ENCODE data around the gene MYMX. TPM values are rescaled to one million over a fixed set of nuclear protein-coding genes. Genes with fewer than 3 reads are reported as not detected.
"Not testable (repeated sequence)": the region's sequence is repeated elsewhere in the genome, so short reads cannot be mapped to it uniquely, and the experiment has no call there.

MYMX gene
- polyA plus RNA-seq, 1 donor: 20.5 TPM

DNA sequence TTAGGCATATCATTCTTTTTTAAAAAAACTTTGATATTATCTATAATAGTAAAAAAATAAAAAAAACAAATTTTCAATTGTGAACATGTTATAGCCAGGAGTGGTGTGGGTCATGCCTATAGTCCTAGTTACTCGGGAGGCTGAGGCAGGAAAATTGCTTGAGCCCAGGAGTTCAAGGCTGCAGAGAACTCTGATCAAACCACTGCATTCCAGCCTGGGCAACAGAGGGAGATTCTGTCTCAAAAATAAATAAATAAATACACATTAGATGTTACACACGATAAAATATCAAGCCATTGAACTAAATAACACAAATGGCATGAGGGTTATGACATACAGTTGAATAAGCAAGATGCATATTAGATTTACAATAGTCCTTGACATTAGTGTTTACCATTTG lies 27.9 kb upstream of the MYMX start:
- no peak for DNase-seq

DNA sequence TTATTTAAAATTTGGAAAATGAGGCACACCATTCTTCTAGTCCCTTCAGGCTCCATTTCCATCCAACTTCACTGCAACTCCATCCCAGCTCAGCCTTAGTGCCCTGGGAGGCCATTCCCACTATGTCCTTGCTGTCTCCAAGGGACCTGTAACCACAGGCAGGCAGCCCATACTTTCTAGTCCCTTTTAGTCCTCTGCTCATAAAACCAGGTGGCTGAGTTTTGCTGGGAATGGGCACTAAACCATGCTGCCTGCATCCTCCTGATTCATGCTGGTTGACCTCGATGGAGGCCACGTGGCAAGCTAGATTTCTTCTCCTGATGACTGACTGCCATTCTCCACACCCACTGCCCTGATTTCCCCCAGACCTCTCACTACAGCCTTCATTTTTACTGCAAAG lies 27.5 kb upstream of the MYMX start:
- DNase-seq: no peak

DNA sequence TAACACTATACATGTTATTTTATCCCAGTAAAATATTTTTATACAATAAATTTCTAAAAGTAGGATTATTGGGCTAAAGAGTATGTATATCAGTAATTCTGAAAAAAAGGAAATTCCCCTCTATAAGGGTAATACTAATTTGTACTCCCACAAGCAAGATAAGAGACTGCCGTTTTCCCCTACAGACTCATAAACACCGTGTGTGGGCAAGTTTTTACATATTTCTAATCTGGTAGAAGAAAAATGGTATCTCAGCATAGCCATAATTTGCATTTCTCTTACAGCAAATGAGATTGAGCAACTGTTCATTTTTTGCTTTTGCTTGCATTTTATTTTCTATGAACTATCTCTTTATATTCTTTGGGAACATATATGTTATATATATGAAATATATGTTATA lies 26.0 kb upstream of the MYMX start:
- no peak for DNase-seq

DNA sequence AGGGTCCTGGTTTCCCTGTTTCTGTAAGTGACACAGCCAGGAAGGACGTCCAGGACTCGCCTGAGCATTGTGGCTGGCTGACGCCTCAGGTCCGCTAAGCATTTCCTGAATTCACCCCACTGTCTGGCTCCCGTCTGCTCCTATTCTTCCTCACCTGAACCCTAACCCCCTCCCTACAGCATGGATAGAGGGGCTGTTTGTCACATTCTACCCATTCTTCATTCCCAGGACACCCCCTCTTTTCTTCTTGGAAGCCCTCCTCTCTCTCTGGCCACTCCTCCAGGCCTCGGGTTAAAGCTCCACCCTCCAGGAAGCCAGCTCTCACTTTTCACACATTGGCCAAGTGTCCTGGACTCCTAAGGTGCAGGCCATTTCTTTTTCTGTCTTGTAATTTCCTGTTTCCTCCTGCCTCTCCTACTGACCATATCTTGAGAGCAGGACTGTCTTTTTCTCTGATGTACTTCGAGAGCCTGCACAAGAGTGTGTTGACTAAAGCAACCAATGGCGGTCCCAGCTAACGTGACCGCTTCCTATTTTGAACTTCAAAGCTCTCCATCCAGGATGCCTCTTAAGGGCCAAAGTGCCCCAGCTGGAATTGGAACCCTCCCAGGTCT lies 24.2 kb upstream of the MYMX start:
- no peak for DNase-seq

DNA sequence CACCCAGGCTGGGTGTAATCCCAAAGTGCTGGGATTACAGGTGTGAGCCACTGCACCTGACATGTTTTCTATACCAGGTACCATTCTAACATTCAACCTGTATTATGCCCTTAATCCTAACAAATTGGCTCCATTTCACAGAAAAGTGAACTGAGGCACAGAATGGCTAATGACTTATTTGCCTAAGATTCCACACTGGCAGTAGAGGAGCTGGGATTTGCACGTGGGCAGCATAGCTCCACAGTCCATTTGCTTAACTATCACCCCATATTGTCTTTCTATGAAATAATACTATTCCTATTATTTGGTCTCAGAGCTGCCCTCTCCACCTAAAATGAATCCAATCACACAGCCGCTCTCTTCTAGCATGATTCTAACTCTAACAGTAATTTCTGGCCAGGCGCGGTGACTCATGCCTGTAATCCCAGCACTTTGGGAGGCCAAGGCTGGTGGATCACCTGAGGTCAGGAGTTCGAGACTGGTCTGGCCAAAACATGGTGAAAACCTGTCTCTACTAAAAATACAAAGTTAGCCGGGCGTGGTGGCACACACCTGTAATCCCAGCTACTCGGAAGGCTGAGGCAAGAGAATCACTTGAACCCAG lies 23.3 kb upstream of the MYMX start:
- no peak for DNase-seq

DNA sequence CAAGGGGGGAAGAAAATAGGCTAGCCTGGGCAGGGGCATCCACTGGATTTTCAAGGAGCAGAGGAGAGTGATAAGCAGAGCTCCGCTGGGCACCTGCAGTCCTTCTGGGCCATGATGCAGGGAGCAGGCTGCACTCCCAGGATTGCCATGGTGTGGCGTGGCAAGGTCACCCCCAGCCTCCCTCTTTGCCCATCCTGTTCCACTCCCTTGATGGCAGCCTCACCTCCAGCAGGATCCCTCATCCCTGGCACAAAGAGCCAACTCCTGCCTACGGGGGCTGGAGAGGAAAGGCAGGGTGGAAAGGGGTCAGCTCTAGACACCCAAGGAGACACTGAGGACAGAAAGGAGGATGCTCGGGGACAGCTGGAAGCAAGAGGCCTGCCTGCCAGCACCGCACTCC lies 22.4 kb upstream of the MYMX start:
- no peak for DNase-seq

DNA sequence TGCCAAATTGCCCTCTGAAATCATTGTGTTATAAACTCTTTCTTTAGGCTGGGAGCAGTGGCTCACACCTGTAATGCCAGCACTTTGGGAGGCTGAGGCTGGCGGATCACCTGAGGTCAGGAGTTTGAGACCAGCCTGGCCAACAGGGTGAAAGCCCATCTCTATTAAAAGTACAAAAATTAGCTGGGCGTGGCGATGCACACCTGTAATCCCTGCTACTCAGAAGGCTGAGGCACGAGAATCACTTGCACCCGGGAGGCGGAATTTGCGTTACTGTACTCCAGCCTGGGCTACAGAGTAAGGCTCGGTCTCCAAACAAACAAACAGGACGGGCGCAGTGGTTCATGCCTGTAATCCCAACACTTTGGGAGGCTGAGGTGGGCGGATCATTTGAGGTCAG lies 20.4 kb upstream of the MYMX start:
- not testable (repeated sequence) for DNase-seq

DNA sequence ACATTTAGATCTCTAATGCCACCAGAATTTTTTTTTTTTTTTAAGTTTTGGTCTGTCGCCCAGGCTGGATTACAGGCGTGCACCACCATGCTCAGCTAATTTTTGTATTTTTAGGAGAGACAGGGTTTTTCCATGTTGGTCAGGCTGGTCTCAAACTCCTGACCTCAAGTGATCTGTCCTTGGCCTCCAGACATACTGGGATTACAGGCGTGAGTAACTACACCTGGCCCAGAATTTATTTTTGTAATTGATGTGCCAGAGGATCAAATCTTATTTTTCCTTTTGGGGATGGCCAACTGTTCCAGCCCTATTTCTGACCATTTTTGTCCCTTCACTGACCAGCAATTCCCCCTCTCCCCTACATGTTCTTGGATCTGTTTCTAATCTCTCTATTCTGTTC lies 18.0 kb upstream of the MYMX start:
- DNase-seq: no peak

DNA sequence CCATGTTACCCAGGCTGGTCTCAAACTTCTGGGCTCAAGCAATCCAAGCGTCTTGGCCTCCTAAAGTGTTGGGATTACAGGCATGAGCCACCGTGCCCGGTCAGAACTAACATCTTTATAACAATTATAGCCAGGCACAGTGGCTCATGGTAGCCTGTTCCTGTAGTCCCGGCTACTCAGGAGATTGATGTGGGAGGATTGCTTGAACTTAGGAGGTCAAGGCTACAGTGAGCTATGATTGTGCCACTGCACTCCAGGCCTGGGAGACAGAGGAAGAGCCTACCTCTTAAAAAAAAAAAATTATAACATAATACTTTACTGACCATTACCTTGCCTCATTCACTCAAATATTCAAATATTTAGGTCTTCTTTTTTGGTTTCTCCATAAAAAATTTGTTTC lies 16.8 kb upstream of the MYMX start:
- DNase-seq: no peak

DNA sequence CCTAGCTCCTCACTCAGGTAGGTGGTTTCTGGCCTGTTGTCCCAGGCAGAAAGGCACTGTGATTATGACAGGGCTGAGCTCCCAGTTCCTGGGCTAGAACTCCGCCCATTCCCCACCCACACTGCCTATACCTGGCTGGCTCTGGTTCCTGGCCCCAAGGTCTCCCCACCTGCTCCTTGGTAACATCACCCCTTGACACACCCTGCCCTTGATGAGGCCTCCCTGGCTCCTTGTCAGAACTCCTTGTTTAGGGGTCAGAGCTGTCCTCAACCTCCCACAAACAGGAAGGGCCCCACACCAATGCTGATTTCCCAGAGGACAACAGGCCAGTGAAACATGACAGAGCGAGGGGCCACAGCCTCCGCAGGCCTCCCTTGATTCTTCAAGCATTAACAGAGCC lies 15.5 kb upstream of the MYMX start:
- DNase-seq: no peak

DNA sequence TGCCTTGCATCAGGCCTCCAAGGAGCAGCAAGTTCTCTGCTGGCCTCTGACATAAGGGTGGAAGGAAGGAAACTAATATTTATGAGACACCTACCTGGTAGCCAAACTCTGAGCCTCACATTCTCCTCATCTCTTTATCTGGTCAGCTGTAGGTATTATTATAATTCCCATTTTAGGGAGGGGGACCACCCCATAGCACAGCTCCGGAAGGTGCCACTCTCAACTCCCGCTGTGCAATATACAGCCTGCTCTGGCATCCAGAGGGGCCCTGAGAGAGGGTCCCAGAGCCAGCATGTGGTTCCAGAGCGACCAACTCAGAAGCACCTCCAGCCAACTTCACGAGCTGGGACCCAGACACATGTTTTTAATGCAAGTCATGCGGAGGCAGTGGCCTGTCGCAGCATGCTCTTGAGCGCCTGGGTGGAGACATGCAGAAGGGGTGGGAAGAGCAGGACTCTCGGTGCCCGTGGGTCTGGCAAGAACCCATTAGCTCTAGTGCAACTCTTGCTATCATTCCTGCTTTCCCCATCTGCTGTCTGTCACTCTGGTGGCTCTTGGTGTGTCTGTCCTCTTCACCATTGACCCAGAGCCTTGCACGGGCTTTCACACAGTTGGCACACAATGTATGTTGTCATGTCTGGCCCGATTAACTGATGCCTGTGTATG lies 15.0 kb upstream of the MYMX start:
- DNase-seq: no peak

DNA sequence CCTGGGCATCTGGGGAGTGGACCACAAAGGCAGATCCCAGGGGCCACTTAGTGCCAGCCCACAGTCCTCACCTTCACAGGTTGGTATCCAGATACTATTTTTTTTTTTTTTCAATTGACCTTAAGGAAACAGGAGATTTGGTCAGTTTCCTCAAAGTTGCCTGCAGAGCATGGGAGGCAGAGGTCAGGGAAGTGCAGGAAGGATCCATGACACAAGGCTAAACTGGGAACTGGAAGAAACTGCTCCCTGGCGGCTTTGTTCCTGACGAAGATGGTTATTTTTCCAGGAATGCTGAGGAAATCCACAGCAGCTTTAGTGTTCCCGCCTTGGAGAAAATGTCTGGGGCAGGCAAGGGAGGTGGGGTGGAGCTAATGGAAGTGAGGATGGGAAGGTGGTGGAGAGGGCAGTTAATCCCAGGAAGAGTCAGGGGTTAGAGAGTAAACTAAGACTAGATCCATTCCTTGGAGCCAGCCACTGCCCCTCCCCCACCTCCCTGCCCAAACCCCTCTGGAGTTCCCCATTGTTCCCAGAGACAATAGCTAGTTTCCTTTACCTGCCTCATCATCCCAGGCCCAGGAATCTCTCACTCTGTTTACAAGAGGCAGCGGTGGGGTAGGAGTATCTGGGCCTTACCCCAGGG lies 14.3 kb upstream of the MYMX start:
- no peak for DNase-seq

DNA sequence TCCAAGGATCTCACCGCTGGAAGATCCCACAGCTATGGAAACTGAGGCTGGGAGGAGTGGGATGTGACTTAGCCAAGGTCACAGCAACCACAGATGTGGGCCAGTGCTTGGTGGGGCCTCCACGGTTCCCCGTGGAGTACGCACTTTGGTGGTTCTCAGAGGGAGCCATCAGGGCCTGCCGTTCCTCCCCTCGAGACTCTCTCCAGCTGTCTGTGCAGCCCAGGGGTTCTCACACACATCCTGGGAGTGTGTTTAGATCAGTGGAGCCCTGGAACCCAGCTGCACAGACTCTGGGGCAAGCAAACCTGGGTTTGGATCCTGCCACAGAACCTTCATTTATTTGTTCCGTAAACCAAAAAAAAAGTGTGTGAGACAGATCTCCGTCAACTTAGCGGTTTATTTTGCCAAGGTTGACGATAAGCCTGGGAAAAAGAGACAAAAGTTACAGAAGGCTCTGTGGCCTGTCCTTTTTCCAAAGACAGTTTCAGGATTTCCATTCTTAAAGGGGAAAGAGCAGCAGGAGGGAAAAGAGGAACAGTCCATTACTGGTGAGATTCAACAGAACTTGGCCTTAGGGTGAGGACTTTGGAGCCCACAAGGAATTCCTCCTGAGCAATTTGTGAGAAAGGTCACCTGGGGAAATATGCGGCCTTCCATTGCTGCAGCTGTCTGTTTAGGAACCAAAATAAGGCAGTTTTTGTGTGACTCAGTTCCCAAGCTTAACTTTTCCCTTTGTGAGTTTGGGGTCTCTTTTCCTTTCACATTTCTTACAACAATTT lies 13.6 kb upstream of the MYMX start:
- DNase-seq: no peak

DNA sequence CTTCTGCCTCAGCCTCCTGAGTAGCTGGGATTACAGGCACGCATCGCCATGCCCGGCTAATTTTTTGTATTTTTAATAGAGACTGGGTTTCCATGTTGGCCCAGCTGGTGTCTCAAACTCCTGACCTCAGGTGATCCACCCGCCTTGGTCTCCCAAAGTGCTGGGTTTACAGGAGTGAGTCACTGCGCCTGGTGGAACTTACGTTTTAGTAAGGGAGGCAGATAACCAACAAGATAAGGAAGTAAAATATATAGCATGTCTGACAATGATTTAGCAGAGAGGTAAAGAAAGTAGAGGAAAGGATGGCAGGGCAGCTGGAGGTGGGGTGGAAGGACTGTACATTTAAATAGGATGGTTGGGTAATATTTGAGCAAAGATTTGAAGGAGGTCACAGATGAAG lies 12.8 kb upstream of the MYMX start:
- DNase-seq: no peak

DNA sequence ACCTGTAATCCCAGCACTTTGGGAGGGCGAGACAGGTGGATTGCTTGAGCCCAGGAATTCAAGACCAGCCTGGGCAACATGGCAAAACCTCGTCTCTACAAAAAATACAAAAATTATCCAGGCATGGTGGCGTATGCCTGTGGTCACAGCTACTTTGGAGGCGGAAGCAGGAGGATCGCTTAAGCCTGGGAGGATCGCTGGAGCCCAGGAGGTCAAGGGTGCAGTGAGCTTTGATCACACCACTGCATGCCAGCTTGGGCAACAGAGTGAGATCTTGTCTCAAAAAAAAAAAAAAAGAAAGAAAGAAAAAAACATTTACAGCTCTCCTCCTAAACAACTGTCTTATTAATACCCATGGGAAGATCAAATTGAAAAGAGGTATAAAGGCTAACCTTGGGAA lies 8.8 kb upstream of the MYMX start:
- DNase-seq: no peak

DNA sequence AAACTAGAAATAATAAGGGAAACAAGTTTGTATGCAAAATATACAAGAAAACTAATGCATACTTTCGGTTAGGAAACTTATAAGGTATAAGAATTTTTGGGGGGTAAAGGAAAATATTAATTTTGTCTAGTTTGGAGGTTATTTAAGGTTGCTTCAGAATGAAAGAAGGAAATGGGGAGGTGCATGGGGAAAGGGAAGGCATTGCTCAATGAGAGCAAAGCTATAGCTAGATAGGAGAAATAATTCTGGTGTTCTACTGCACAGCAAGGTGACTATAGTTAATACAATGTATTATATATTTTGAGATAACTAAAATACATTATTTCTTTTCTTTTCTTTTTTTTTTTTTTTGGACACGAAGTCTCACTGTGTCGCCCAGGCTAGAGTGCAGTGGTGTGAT lies 5.4 kb upstream of the MYMX start:
- DNase-seq: no peak

DNA sequence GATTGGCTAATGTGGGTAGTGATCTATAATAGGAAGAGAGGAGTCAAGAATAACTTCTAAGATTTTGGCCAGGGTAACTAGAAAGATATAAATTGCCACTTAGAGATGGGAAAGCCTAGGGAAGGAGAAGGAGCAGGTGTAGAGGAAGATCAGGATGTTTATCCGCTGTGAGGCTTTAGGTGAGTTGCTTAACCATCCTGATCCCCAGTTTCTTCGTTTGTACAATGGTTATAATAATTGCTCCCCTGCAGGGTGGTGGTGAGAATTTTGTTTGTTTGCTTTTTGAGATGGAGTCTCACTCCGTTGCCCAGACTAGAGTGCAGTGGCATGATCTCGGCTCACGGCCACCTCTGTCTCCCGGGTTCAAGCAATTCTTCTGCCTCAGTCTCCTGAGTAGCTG lies 2.4 kb upstream of the MYMX start:
- no peak for DNase-seq

DNA sequence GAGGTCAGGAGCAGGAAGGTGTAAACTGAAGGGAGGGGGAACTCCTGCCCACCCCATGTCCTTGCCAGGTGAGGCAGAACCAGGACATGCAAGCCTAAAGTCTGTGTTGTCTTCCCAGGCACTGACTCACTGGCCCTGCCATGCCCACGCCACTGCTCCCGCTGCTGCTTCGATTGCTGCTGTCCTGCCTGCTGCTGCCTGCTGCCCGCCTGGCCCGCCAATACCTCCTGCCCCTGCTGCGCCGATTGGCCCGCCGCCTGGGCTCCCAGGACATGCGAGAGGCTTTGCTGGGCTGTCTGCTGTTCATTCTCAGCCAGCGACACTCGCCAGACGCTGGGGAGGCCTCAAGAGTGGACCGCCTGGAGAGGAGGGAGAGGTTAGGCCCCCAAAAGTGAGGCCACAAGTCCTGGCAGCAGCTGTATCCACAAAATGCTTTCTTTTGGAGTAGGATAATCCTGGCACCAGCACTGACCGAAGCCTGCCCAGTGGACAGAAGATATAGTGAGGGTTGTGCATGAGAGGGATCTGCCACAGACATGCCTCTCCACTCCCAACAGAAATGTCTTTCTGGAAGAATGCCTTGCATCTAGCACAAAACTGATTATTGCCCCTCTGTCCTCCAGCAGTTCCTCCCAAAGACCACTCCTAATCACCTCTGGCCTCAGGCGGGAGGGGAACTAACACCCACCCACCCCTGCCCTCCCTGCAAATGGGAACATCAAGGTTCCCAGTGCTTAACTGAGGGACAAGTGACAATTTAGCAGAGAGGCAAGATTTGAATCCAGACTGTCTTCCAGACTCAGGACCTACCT lies 812 bp downstream of the MYMX start:
- peak; percentile 43 for DNase-seq

DNA sequence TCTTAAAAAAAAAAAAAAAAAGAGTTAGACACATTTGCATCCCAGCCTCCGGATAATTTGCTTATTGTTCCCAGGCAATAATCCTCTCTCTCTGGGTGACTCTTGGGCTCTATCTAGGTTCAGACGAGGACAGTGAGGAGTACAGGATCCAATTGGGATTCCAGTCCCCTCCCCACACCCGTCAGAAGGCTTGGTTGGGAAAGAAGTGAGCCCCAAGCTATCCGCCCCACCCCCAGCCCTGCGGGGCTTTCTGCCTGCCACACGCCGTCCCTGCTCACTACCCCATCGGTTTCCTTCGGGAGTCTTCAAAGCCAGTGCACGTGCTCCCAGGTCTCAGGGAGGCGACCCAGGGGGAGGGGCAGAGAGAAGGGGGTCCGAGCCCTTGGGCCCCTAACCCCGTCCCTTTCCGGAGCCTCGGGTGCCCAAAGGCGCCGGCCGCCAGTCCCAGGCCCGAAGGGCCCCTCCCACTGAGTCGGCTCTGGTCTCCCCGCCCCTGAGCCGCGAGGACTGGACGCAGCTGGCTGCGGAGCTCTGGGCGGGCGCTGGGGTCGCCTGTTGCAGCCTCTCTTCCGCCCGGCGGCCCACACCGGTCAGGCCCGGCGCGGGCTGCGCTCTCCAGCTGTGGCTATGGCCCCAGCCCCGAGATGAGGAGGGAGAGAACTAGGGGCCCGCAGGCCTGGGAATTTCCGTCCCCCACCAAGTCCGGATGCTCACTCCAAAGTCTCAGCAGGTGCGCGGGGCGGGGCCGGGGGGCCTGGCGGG lies 2.5 kb downstream of the MYMX start:
- DNase-seq: peak; percentile 91

DNA sequence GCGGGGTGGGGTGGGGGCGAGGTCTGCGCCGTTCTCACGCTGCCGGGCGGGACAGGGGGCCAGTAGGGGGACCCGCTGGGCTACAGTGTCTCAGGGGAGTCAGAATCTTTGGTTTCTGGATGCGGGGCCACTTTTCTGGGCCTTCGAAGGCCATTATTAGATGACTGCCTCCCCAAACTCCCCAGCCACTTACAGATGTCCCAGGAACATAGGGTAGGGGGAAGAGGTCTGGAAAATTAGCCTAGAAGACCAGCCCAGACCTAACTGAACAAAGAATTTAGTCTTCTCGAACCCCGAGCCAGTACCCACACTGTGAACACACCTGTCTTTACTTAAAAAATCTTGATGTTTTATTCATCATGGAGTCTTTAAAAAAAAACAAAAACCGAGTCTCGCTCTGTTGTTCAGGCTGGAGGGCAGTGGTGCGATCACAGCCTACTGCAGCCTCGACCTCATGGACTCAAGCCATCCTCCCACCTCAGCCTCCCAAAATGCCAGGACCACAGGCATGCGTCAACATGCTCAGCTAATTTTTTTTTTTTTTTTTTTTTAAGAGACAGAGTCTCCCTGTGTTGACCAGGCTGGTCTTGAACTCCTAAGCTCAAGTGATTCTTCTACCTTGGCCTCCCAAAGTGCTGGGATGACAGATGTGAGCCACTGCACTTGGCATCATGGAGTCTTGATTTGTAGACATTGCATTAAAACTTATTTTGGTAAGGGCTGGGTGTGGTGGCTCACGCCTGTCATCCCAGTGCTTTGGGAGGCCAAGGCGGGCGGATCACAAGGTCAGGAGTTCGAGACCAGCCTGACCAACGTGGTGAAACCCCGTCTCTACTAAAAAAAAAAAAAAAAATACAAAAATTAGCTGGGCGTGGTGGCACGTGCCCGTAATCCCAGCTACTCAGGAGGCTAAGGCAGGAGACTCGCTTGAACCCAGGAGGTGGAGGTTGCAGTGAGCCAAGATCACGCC lies 3.4 kb downstream of the MYMX start:
- DNase-seq: no peak
